Endothelial cell of umbilical vein (primary cell): Measurements from ENCODE around the gene BBLN. TPM values are rescaled to one million over a fixed set of nuclear protein-coding genes. Genes with fewer than 3 reads are reported as not detected.

Experiments
- BruUV-seq: library from RNA; stranded (reverse); fragments of 400-500 nt; replicated peaks from 2 replicates; lab custom pipeline; 2021; lab: Mats Ljungman, UMichigan
- CTCF ChIA-PET: fragments of 300-600, 350-600 bp; sonication (Branson Sonifier 250); formaldehyde crosslinking; loops from one replicate; lab custom pipeline; 2021; ENCODE audit warnings: antibody characterized with exemption, inconsistent platforms; lab: Charles Lee
- POLR2A ChIA-PET: fragments of 300-600, 350-600 bp; sonication (Branson Sonifier 250); formaldehyde crosslinking; loops from one replicate; lab custom pipeline; 2021; ENCODE audit warnings: antibody characterized with exemption, inconsistent platforms; lab: Charles Lee
- DNase-seq: peaks from one replicate; pipeline ENCODE4 v3.0.0-alpha.2; 2011; ENCODE audit warnings: low read depth, low spot score
- FAIRE-seq: peaks from 2 replicates; lab custom pipeline; 2011; peaks lifted over from hg19 to GRCh38; lab: Jason Lieb, UNC
- H2AFZ ChIP-seq: 2 replicates; pipeline ENCODE4 v1.6.0; 2012; ENCODE audit warnings: low read depth, low read length, control low read depth, inconsistent platforms
- H3K27ac ChIP-seq: 2 replicates; pipeline ENCODE4 v1.5.1; 2011; ENCODE audit warnings: low read depth, mild to moderate bottlenecking, control low read depth, low read length, moderate library complexity; ENCODE audit not compliant: insufficient read depth
- H3K27me3 ChIP-seq, 2 experiments: 2 replicates each; pipeline versions ENCODE4 v1.6.0 to v1.6.1; 2011; ENCODE audit warnings: low read length in 2 of 2, mixed read lengths in 1 of 2; ENCODE audit not compliant: control insufficient read depth in 2 of 2, insufficient read depth in 2 of 2
- H3K36me3 ChIP-seq, 2 experiments: 2 replicates in 1 of 2; 3 replicates in 1 of 2; pipeline ENCODE4 v1.5.1; 2011; ENCODE audit warnings: low read length in 2 of 2, mild to moderate bottlenecking in 1 of 2, moderate library complexity in 1 of 2; ENCODE audit not compliant: control insufficient read depth in 2 of 2, insufficient read depth in 2 of 2; ENCODE audit errors: extremely low read depth in 1 of 2
- H3K4me1 ChIP-seq: 3 replicates; pipeline ENCODE4 v1.5.1; 2011; ENCODE audit warnings: mild to moderate bottlenecking, low read length; ENCODE audit not compliant: control insufficient read depth, insufficient read depth; ENCODE audit errors: extremely low read depth
- H3K4me2 ChIP-seq: 2 replicates; pipeline ENCODE4 v1.6.1; 2011; ENCODE audit warnings: low read length, control low read depth, mixed read lengths; ENCODE audit not compliant: insufficient read depth
- H3K4me3 ChIP-seq, 3 experiments: fragments of 200-600 bp in 1 of 3; sonication (generic), shearing (Covaris generic) in 1 of 3; replicated peaks in 1 of 3; 2 replicates each; pipeline ENCODE4 v1.5.1; 2011 to 2016; ENCODE audit warnings: control low read depth in 3 of 3, low read length in 3 of 3, mild to moderate bottlenecking in 2 of 3, inconsistent platforms in 1 of 3, low read depth in 1 of 3, moderate library complexity in 1 of 3; ENCODE audit not compliant: insufficient read depth in 1 of 3
- H3K79me2 ChIP-seq: 2 replicates; pipeline ENCODE4 v1.6.0; 2012; ENCODE audit warnings: low read length, inconsistent platforms; ENCODE audit not compliant: control insufficient read depth, insufficient read depth
- H3K9ac ChIP-seq: replicated peaks from 2 replicates; pipeline ENCODE3; 2011; ENCODE audit warnings: low read length, control low read depth; ENCODE audit not compliant: insufficient read depth; ENCODE audit errors: extremely low read depth
- H3K9me1 ChIP-seq: replicated peaks from 3 replicates; pipeline ENCODE4 v1.6.0; 2011; ENCODE audit warnings: mild to moderate bottlenecking, low read length; ENCODE audit not compliant: control insufficient read depth, insufficient read depth; ENCODE audit errors: extremely low read depth
- H3K9me3 ChIP-seq: replicated peaks from 2 replicates; pipeline ENCODE4 v1.5.1; 2012; ENCODE audit warnings: low read length, inconsistent platforms; ENCODE audit not compliant: control insufficient read depth, insufficient read depth
- H4K20me1 ChIP-seq: replicated peaks from 2 replicates; pipeline ENCODE3; 2011; ENCODE audit warnings: mild to moderate bottlenecking, low read length; ENCODE audit not compliant: control insufficient read depth, insufficient read depth; ENCODE audit errors: extremely low read depth
- EZH2 ChIP-seq: IDR thresholded peaks from 2 replicates; pipeline ENCODE4 v1.6.1; 2012; ENCODE audit warnings: borderline replicate concordance, low read depth, mild to moderate bottlenecking, moderate library complexity, low read length, inconsistent platforms; ENCODE audit not compliant: severe bottlenecking
- FOS ChIP-seq: IDR thresholded peaks from 2 replicates; pipeline ENCODE4 v1.6.1; 2011; ENCODE audit warnings: mild to moderate bottlenecking, low read length, moderate library complexity, borderline replicate concordance; ENCODE audit not compliant: insufficient read depth
- GATA2 ChIP-seq: IDR thresholded peaks from 2 replicates; pipeline ENCODE4 v1.7.0; 2011; ENCODE audit warnings: low read depth, mild to moderate bottlenecking, moderate library complexity, mixed read lengths, low read length; ENCODE audit not compliant: insufficient read length, insufficient read depth
- JUN ChIP-seq: IDR thresholded peaks from 2 replicates; pipeline ENCODE4 v1.6.1; 2011; ENCODE audit warnings: borderline replicate concordance, low read depth; ENCODE audit not compliant: insufficient read length, insufficient read depth
- MYC ChIP-seq: IDR thresholded peaks from one replicate; pipeline ENCODE4 v1.6.1; 2011; ENCODE audit warnings: mild to moderate bottlenecking, low read depth, low read length
- POLR2A ChIP-seq: IDR thresholded peaks from 2 replicates; pipeline ENCODE4 v1.6.1; 2012; ENCODE audit warnings: low read depth, mild to moderate bottlenecking, control low read depth, low read length
- POLR2AphosphoS5 ChIP-seq: IDR thresholded peaks from 2 replicates; pipeline ENCODE4 v1.6.1; 2012; ENCODE audit warnings: low read depth, mild to moderate bottlenecking, control low read depth, low read length, moderate library complexity; ENCODE audit not compliant: insufficient read depth
- dilution Hi-C: fragments of 300-500 bp; cut with MboI; formaldehyde crosslinking; loops from one replicate; pipeline ENCODE4 v1.15.0; 2019; ENCODE audit warnings: low sequenced_read_pairs; ENCODE audit not compliant: extremely low pct_ligation_motif_present
- intact Hi-C: fragments of 100-400 bp; cut with micrococcal nuclease; formaldehyde crosslinking; loops from one replicate; pipeline ENCODE4 v1.10.0; 2022
- polyA plus RNA-seq, 4 experiments: library from polyadenylated mRNA; depleted of rRNA in 3 of 4; stranded (reverse) in 3 of 4; unstranded in 1 of 4; fragments of >200 nt; gene quantifications; 2 replicates each; pipeline versions ENCODE4 v1.2.1 to v1.2.3, GENCODE V29; 2011 to 2012; ENCODE audit warnings: missing spikeins in 1 of 4
- total RNA-seq: library from RNA; stranded (reverse); gene quantifications from 2 replicates; pipeline ENCODE4 v1.2.3, GENCODE V29; 2021
- TF ChIP-seq, protein P1 (sequence below), 2 donors: IDR thresholded peaks; 1 replicate in 1 of 2; 2 replicates in 1 of 2; pipeline ENCODE4 v1.5.1; 2011; ENCODE audit warnings: low read length in 2 of 2, mild to moderate bottlenecking in 2 of 2, moderate library complexity in 2 of 2, control low read depth in 1 of 2, inconsistent platforms in 1 of 2, low read depth in 1 of 2; ENCODE audit not compliant: insufficient read depth in 1 of 2; ENCODE audit errors: extremely low read depth in 1 of 2
- TF ChIP-seq, protein P2 (sequence below): IDR thresholded peaks from 2 replicates; pipeline ENCODE4 v1.6.1; 2011; ENCODE audit not compliant: insufficient read depth, insufficient read length

BBLN gene
- total and polyA plus RNA-seq, 2 donors (not counting 3 experiments of a cell fraction or from before 2014, with no cell fraction given): 51.0 to 124 TPM

DNA sequence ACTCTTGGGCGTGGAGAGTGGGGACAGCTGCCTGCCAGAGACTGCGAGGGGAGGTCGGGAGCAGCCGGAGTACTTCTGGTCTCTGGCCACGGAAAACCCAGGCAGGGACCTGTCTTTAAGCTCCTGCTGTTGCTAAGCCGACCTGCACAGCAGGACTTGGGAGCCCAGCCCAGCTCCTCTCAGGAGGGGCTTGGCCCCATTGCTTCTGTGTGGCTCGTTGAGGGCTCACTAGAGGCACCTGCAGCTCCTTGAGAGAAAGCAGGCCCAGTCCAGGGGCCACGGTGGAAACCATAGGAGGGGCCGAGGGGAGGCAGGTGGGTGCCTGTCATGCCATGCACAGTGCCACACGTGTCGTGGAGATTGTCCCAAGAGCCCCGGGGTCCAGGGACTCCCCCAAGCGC, 14.1 kb upstream of the BBLN start:
- Histone ChIP-seq H3K79me2 (no peaks in the 10 kb centered on the region), H3K9me1 (no peaks in the 10 kb centered on the region), H3K4me2 (no peak overlapping the region), H4K20me1 (no peaks in the 10 kb centered on the region), H3K36me3 (no peaks in the 10 kb centered on the region), H3K27me3 (no peaks in the 10 kb centered on the region), H3K27ac (no peak overlapping the region), H3K9me3 (no peaks in the 10 kb centered on the region), H3K4me1 (no peaks in the 10 kb centered on the region), H3K9ac (no peak overlapping the region), H3K4me3 (no peak overlapping the region), H2AFZ (no peak overlapping the region)
- dilution Hi-C loops: no loop called here
- CTCF ChIA-PET: interaction anchor here (0.7 to 2.0 kb wide), 2 partner anchors 9 to 28 kb away, joined by 3 to 7 read pairs; no protein-coding TSS in a partner anchor
- POLR2A ChIA-PET: no interaction called here
- FAIRE-seq (no peak), DNase-seq (no peak)
- intact Hi-C loops: no loop called here
- BruUV-seq: no TSS peak
- no peak for TF ChIP-seq FOS
- no peak for TF ChIP-seq MYC
- TF ChIP-seq GATA2: no peak
- TF ChIP-seq POLR2A: no peak
- no peak for TF ChIP-seq POLR2AphosphoS5
- TF ChIP-seq, protein P1, sequence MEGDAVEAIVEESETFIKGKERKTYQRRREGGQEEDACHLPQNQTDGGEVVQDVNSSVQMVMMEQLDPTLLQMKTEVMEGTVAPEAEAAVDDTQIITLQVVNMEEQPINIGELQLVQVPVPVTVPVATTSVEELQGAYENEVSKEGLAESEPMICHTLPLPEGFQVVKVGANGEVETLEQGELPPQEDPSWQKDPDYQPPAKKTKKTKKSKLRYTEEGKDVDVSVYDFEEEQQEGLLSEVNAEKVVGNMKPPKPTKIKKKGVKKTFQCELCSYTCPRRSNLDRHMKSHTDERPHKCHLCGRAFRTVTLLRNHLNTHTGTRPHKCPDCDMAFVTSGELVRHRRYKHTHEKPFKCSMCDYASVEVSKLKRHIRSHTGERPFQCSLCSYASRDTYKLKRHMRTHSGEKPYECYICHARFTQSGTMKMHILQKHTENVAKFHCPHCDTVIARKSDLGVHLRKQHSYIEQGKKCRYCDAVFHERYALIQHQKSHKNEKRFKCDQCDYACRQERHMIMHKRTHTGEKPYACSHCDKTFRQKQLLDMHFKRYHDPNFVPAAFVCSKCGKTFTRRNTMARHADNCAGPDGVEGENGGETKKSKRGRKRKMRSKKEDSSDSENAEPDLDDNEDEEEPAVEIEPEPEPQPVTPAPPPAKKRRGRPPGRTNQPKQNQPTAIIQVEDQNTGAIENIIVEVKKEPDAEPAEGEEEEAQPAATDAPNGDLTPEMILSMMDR (IDR thresholded peaks at IDR 0.05; ENCODE audit: extremely low read depth in 1 of 2, insufficient read depth in 1 of 2, low read depth in 1 of 2, low read length in 2 of 2): no peak
- no peak for TF ChIP-seq EZH2
- TF ChIP-seq, protein P2, sequence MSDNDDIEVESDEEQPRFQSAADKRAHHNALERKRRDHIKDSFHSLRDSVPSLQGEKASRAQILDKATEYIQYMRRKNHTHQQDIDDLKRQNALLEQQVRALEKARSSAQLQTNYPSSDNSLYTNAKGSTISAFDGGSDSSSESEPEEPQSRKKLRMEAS: no peak
- no peak for TF ChIP-seq JUN
